GM23338 (cell line): ENCODE measurements around the gene IPCEF1.

ENCODE experiments used
- CTCF ChIP-seq, 2 experiments: fragments of 200-600 bp in 1 of 2; sonication (generic) in 1 of 2; conservative IDR thresholded peaks; 2 replicates each; pipeline versions ENCODE4 v1.5.1 to v1.6.1; 2016 to 2017; ENCODE audit warnings: antibody characterized with exemption in 2 of 2, low read depth in 2 of 2, mild to moderate bottlenecking in 2 of 2, moderate library complexity in 1 of 2
- EZH2 ChIP-seq: fragments of 200-600 bp; sonication (generic); IDR thresholded peaks from one replicate; pipeline ENCODE4 v1.8.0; 2017; ENCODE audit warnings: antibody characterized with exemption, mild to moderate bottlenecking, low read depth; ENCODE audit not compliant: unreplicated experiment
- EZH2phosphoT487 ChIP-seq: fragments of 200-600 bp; sonication (generic); IDR thresholded peaks from one replicate; pipeline ENCODE4 v1.8.1; 2018; ENCODE audit warnings: antibody characterized with exemption; ENCODE audit not compliant: unreplicated experiment
- JUNB ChIP-seq: IDR thresholded peaks from one replicate; pipeline ENCODE4 v1.6.1; 2016; ENCODE audit warnings: antibody characterized with exemption; ENCODE audit not compliant: unreplicated experiment
- POLR2AphosphoS5 ChIP-seq: IDR thresholded peaks from 2 replicates; pipeline ENCODE4 v1.6.1; 2016; ENCODE audit warnings: antibody characterized with exemption, low read depth
- ZNF114 ChIP-seq: fragments of 250-450 bp; sonication (Bioruptor Pico); IDR thresholded peaks from 2 replicates; pipeline ENCODE4 v1.5.0; 2020; ENCODE audit warnings: mild to moderate bottlenecking, moderate library complexity

- TF ChIP-seq CTCF (conservative IDR thresholded peaks at IDR 0.05; ENCODE audit: low read depth in 2 of 2) (no peak), EZH2 (no peak), EZH2phosphoT487 (no peak), JUNB (no peak), POLR2AphosphoS5 (no peak), ZNF114 (CRISPR knock-in tag) (no peak)
These were observed 30.5 kb upstream of the IPCEF1 start for GRCh38 chr6:154386848-154387717.
